Spinal cord (tissue), 10 donors: ENCODE measurements around the gene MRPL53. TPM values are rescaled to one million over a fixed set of nuclear protein-coding genes. Genes with fewer than 3 reads are reported as not detected.

Experiments used
- DNase-seq, 6 donors: peaks; one replicate each; pipeline versions ENCODE4 v3.0.0 to v3.0.0-alpha.2; 2013 to 2015; ENCODE audit warnings: low spot score in 6 of 6, low read depth in 4 of 6
- H3K27ac ChIP-seq: one replicate; pipeline ENCODE4 v1.5.1; 2013; ENCODE audit warnings: low read depth, low read length, control low read depth
- H3K27me3 ChIP-seq: one replicate; pipeline ENCODE4 v1.6.1; 2013; ENCODE audit warnings: low read length; ENCODE audit not compliant: control insufficient read depth, insufficient read depth
- H3K36me3 ChIP-seq: one replicate; pipeline ENCODE4 v1.6.1; 2013; ENCODE audit warnings: low read length; ENCODE audit not compliant: control insufficient read depth, insufficient read depth
- H3K4me1 ChIP-seq: one replicate; pipeline ENCODE4 v1.6.1; 2013; ENCODE audit warnings: low read length; ENCODE audit not compliant: control insufficient read depth, insufficient read depth
- H3K4me3 ChIP-seq: one replicate; pipeline ENCODE4 v1.5.1; 2013; ENCODE audit warnings: low read depth, low read length, control low read depth
- H3K9me3 ChIP-seq: one replicate; pipeline ENCODE4 v1.6.1; 2013; ENCODE audit warnings: low read length; ENCODE audit not compliant: control insufficient read depth, insufficient read depth
- WGBS: methylation state at CpG from one replicate; pipeline ENCODE4 v1.1.5; 2013; ENCODE audit warnings: missing lambda C conversion rate; ENCODE audit not compliant: insufficient coverage; 5-methylcytosine and 5-hydroxymethylcytosine counted together
- long read RNA-seq, 4 donors: transcript quantifications; one replicate each; lab custom pipeline, GENCODE V29; 2026
- polyA plus RNA-seq, 2 donors: library from polyadenylated mRNA; unstranded; fragments of 120-200 nt; gene quantifications; one replicate each; pipeline ENCODE4 v1.2.1, GENCODE V29; 2013; ENCODE audit not compliant: insufficient read length in 2 of 2
- total RNA-seq, 2 donors: library from RNA; depleted of rRNA in 1 of 2; stranded (reverse); fragments of 120-200 nt in 1 of 2; fragments of >200 nt in 1 of 2; gene quantifications; one replicate each; pipeline versions ENCODE4 v1.2.3 to v1.2.4, GENCODE V29; 2013 to 2014
- donor health status: healthy.

The MRPL53 gene
- total RNA-seq (10 to 100 TPM; 12.7 to 80.6 TPM), polyA plus RNA-seq (10 to 100 TPM; 52.3 to 56.7 TPM)
- long read RNA-seq, donor 1, transcript MRPL53-201 (3 exons, 1,162 nt) = major isoform, 43 of 61 reads
- long read RNA-seq, donor 1, transcript MRPL53-203 (2 exons, 451 nt) = minor isoform, 9 of 61 reads
- long read RNA-seq, donor 1, partial matches to known transcripts = 6 of 61 reads
- long read RNA-seq, donor 1, other reads (novel, unspliced or antisense) = 0 of 61 reads
- long read RNA-seq, donor 2, transcript MRPL53-201 (3 exons, 1,162 nt) = major isoform, 31 of 33 reads
- long read RNA-seq, donor 2, partial matches to known transcripts = 0 of 33 reads
- long read RNA-seq, donor 2, other reads (novel, unspliced or antisense) = 0 of 33 reads
- long read RNA-seq, donor 3, transcript MRPL53-201 (3 exons, 1,162 nt) = major isoform, 27 of 29 reads
- long read RNA-seq, donor 3, partial matches to known transcripts = 0 of 29 reads
- long read RNA-seq, donor 3, other reads (novel, unspliced or antisense) = 0 of 29 reads
- long read RNA-seq, donor 4, transcript MRPL53-201 (3 exons, 1,162 nt) = major isoform, 110 of 117 reads
- long read RNA-seq, donor 4, partial matches to known transcripts = 0 of 117 reads
- long read RNA-seq, donor 4, other reads (novel, unspliced or antisense) = 0 of 117 reads

- Histone ChIP-seq H3K27me3 (no peaks in the 10 kb centered on the region), H3K4me3 (peak within 1 kb of the TSS; percentile 76), H3K9me3 (no peaks in the 10 kb centered on the region), H3K27ac (peak within 1 kb of the TSS; percentile 95), H3K4me1 (peaks cover 26% of the 10 kb centered on the region), H3K36me3 (peaks cover 40% of the 10 kb centered on the region)
- peak; percentile 93 to 99 (median 96) for DNase-seq
- WGBS = under 1% methylated on average over 60 of the region's 66 CpGs
Observed at GRCh38 chr2:74472086-74472944, at the start of gene MRPL53. Gene MRPL53, minus strand, starts transcription at chr2:74472680. Its CDS starts 20 bp downstream, at chr2:74472660.

- no peak overlapping the region for H3K27ac ChIP-seq
- H3K4me1 ChIP-seq = peaks cover 29% of the 10 kb centered on the region
- no peak overlapping the region for H3K4me3 ChIP-seq
- H3K9me3 ChIP-seq = no peaks in the 10 kb centered on the region
- no peak for DNase-seq
- no peaks in the 10 kb centered on the region for H3K36me3 ChIP-seq
- peaks cover 90% of the 10 kb centered on the region for H3K27me3 ChIP-seq
- WGBS = 78% methylated on average over 11 of the region's 13 CpGs
Observed at GRCh38 chr2:74516650-74517049, 44.2 kb upstream of the MRPL53 start.

- Histone ChIP-seq H3K4me1 (peaks cover 29% of the 10 kb centered on the region), H3K27ac (no peak overlapping the region), H3K9me3 (no peaks in the 10 kb centered on the region), H3K27me3 (peaks cover 95% of the 10 kb centered on the region), H3K4me3 (no peak overlapping the region), H3K36me3 (no peaks in the 10 kb centered on the region)
- under 1% methylated on average over 72 of the region's 72 CpGs for WGBS
- peak in 2 of 6 donors; percentile 87 to 88 for DNase-seq
Observed at GRCh38 chr2:74515981-74516633, 43.6 kb upstream of the MRPL53 start.

GRCh38 chr2:74515271-74515980, 42.9 kb upstream of the MRPL53 start:
- no peak overlapping the region for H3K4me3 ChIP-seq
- no peak overlapping the region for H3K27ac ChIP-seq
- no peaks in the 10 kb centered on the region for H3K9me3 ChIP-seq

GRCh38 chr2:74514368-74515270, 42.1 kb upstream of the MRPL53 start, which contains the start of gene TLX2:
Gene TLX2, plus strand, starts transcription at chr2:74514450. Its CDS starts 357 bp downstream, at chr2:74514807.
- peak in 1 of 6 donors; percentile 24 for DNase-seq
- H3K4me1 ChIP-seq = peaks cover 29% of the 10 kb centered on the region
- peaks cover 98% of the 10 kb centered on the region for H3K27me3 ChIP-seq
- under 1% methylated on average over 72 of the region's 82 CpGs for WGBS
- no peak within 1 kb of the TSS for H3K4me3 ChIP-seq
- H3K36me3 ChIP-seq = no peaks in the 10 kb centered on the region
- H3K9me3 ChIP-seq = no peaks in the 10 kb centered on the region
- no peak within 1 kb of the TSS for H3K27ac ChIP-seq

More at GRCh38 chr2:74515271-74515980, 42.9 kb upstream of the MRPL53 start:
- DNase-seq = peak in 1 of 6 donors; percentile 10
- Histone ChIP-seq H3K4me1 (peaks cover 29% of the 10 kb centered on the region), H3K36me3 (no peaks in the 10 kb centered on the region), H3K27me3 (peaks cover 98% of the 10 kb centered on the region)
- 1% methylated on average over 52 of the region's 60 CpGs for WGBS

- Histone ChIP-seq H3K4me1 (peaks cover 29% of the 10 kb centered on the region), H3K9me3 (no peaks in the 10 kb centered on the region), H3K36me3 (no peaks in the 10 kb centered on the region), H3K27ac (no peak overlapping the region), H3K4me3 (no peak overlapping the region), H3K27me3 (peaks cover 96% of the 10 kb centered on the region)
- WGBS = 2% methylated on average over 52 of the region's 52 CpGs
- DNase-seq = peak in 2 of 6 donors; percentile 38 to 42
Observed at GRCh38 chr2:74513605-74514367, 41.3 kb upstream of the MRPL53 start.

GRCh38 chr2:74512744-74513604, 40.5 kb upstream of the MRPL53 start:
- H3K4me3 ChIP-seq = no peak overlapping the region
- WGBS = under 1% methylated on average over 34 of the region's 36 CpGs
- no peaks in the 10 kb centered on the region for H3K9me3 ChIP-seq
- peaks cover 34% of the 10 kb centered on the region for H3K4me1 ChIP-seq
- H3K27ac ChIP-seq = no peak overlapping the region
- H3K36me3 ChIP-seq = no peaks in the 10 kb centered on the region
- H3K27me3 ChIP-seq = peaks cover 92% of the 10 kb centered on the region
- DNase-seq = no peak
